PC-9 (cell line): Measurements from ENCODE around the gene MYMK. TPM values are rescaled to one million over a fixed set of nuclear protein-coding genes. Genes with fewer than 3 reads are reported as not detected.

ENCODE experiments used
- BruUV-seq: library from RNA; stranded (reverse); fragments of 400-500 nt; replicated peaks from 2 replicates; lab custom pipeline; 2021; lab: Mats Ljungman, UMichigan
- CTCF ChIA-PET: fragments of 300-600 bp; sonication (Branson Sonifier 250); formaldehyde crosslinking; loops from one replicate; lab custom pipeline; 2022; ENCODE audit warnings: antibody characterized with exemption; lab: Charles Lee
- POLR2A ChIA-PET: fragments of 300-600 bp; sonication (Branson Sonifier 250); formaldehyde crosslinking; loops from one replicate; lab custom pipeline; 2022; ENCODE audit warnings: antibody characterized with exemption; ENCODE audit not compliant: unreplicated experiment; lab: Charles Lee
- DNase-seq, 2 experiments: peaks; one replicate each; pipeline versions ENCODE4 v3.0.0 to v3.0.0-alpha.2; 2015 to 2022; ENCODE audit warnings: mixed read lengths in 1 of 2
- H2AFZ ChIP-seq: fragments of 200-600 bp; sonication (generic); 2 replicates; pipeline ENCODE4 v1.8.1; 2017; ENCODE audit warnings: antibody characterized with exemption
- H3F3A ChIP-seq: fragments of 200-600 bp; sonication (generic); 2 replicates; pipeline ENCODE4 v1.8.1; 2017; ENCODE audit warnings: antibody characterized with exemption, mild to moderate bottlenecking, low read depth; ENCODE audit not compliant: insufficient read depth
- H3K27ac ChIP-seq: fragments of 200-600 bp; sonication (generic); 2 replicates; pipeline ENCODE4 v1.6.1; 2016; ENCODE audit warnings: mixed run types
- H3K27me3 ChIP-seq: fragments of 200-600 bp; sonication (generic); 2 replicates; pipeline ENCODE4 v1.6.1; 2016; ENCODE audit warnings: low read depth, mixed run types; ENCODE audit not compliant: insufficient read depth
- H3K36me3 ChIP-seq: fragments of 200-600 bp; sonication (generic); 2 replicates; pipeline ENCODE4 v1.6.1; 2016; ENCODE audit warnings: low read depth, mixed run types
- H3K4me1 ChIP-seq: fragments of 200-600 bp; sonication (generic); replicated peaks from 2 replicates; pipeline ENCODE4 v1.6.1; 2016; ENCODE audit warnings: mixed run types; ENCODE audit not compliant: insufficient read depth
- H3K4me2 ChIP-seq: fragments of 200-600 bp; sonication (generic); 2 replicates; pipeline ENCODE4 v1.6.1; 2017; ENCODE audit warnings: mixed run types
- H3K4me3 ChIP-seq: fragments of 200-600 bp; sonication (generic); 2 replicates; pipeline ENCODE4 v1.6.1; 2016; ENCODE audit warnings: mixed run types
- H3K79me2 ChIP-seq: fragments of 200-600 bp; sonication (generic); 2 replicates; pipeline ENCODE4 v1.6.1; 2017; ENCODE audit warnings: low read depth, mixed run types
- H3K9me2 ChIP-seq: fragments of 200-600 bp; sonication (generic); 2 replicates; pipeline ENCODE4 v1.8.1; 2017; ENCODE audit warnings: mild to moderate bottlenecking; ENCODE audit not compliant: insufficient read depth
- H3K9me3 ChIP-seq: fragments of 200-600 bp; sonication (generic); 2 replicates; pipeline ENCODE4 v1.8.1; 2016; ENCODE audit warnings: low read depth; ENCODE audit not compliant: insufficient read depth
- H4K20me1 ChIP-seq: fragments of 200-600 bp; sonication (generic); 2 replicates; pipeline ENCODE4 v1.8.1; 2017; ENCODE audit not compliant: insufficient read depth
- CTCF ChIP-seq: fragments of 200-600 bp; sonication (generic); conservative IDR thresholded peaks from 2 replicates; pipeline ENCODE4 v1.6.1; 2017; ENCODE audit warnings: mixed run types, antibody characterized with exemption, mild to moderate bottlenecking, moderate library complexity
- EZH2 ChIP-seq: fragments of 200-600 bp; sonication (generic); IDR thresholded peaks from 2 replicates; pipeline ENCODE4 v1.8.0; 2017; ENCODE audit warnings: antibody characterized with exemption, low read depth
- intact Hi-C: fragments of 100-400 bp; cut with micrococcal nuclease; formaldehyde crosslinking; loops from one replicate; pipeline ENCODE4 v1.10.0; 2022; ENCODE audit not compliant: unreplicated experiment
- total RNA-seq: library from RNA; stranded (reverse); gene quantifications from 2 replicates; pipeline ENCODE4 v1.2.3, GENCODE V29; 2021

Gene MYMK
- total RNA-seq, 1 experiment from 2014 or later = not detected

- CTCF ChIA-PET = no interaction called here
- Histone ChIP-seq H3K79me2 (no peaks in the 10 kb centered on the region), H3K9me3 (no peaks in the 10 kb centered on the region), H2AFZ (no peak overlapping the region), H3K4me2 (no peak overlapping the region), H3K4me1 (no peaks in the 10 kb centered on the region), H3K27ac (no peak overlapping the region), H3K36me3 (no peaks in the 10 kb centered on the region), H3K4me3 (no peak overlapping the region), H3K9me2 (no peaks in the 10 kb centered on the region), H3K27me3 (peaks cover 81% of the 10 kb centered on the region), H3F3A (peaks cover 9% of the 10 kb centered on the region; the same call in 1 of the 2 replicates), H4K20me1 (no peaks in the 10 kb centered on the region; the same call in 1 of the 2 replicates)
- BruUV-seq = no TSS peak
- TF ChIP-seq CTCF = no peak
- POLR2A ChIA-PET = no interaction called here
- intact Hi-C loops = no loop called here
- no peak for DNase-seq
Measured at GRCh38 chr9:133516256-133516960, 8.4 kb downstream of the MYMK start.

- BruUV-seq = no TSS peak
- Histone ChIP-seq H3K4me2 (no peak overlapping the region), H3K36me3 (no peaks in the 10 kb centered on the region), H3K27me3 (peaks cover 75% of the 10 kb centered on the region), H4K20me1 (no peaks in the 10 kb centered on the region; the same call in 1 of the 2 replicates), H3K27ac (no peak overlapping the region), H3K4me1 (no peaks in the 10 kb centered on the region), H2AFZ (no peak overlapping the region), H3K4me3 (no peak overlapping the region), H3K79me2 (no peaks in the 10 kb centered on the region), H3F3A (peaks cover 9% of the 10 kb centered on the region; the same call in 1 of the 2 replicates), H3K9me3 (no peaks in the 10 kb centered on the region), H3K9me2 (no peaks in the 10 kb centered on the region)
- CTCF ChIA-PET = no interaction called here
- POLR2A ChIA-PET = no interaction called here
- TF ChIP-seq CTCF = no peak
- no peak for DNase-seq
- intact Hi-C loops = no loop called here
Measured at GRCh38 chr9:133515615-133516255, 9.0 kb downstream of the MYMK start.

- CTCF ChIA-PET = no interaction called here
- Histone ChIP-seq H3K36me3 (no peaks in the 10 kb centered on the region), H3K4me3 (no peak overlapping the region), H3K27me3 (peaks cover 69% of the 10 kb centered on the region), H2AFZ (no peak overlapping the region), H4K20me1 (no peaks in the 10 kb centered on the region; the same call in 1 of the 2 replicates), H3K9me3 (no peaks in the 10 kb centered on the region), H3K4me1 (no peaks in the 10 kb centered on the region), H3K4me2 (no peak overlapping the region), H3K27ac (no peak overlapping the region), H3F3A (peaks cover 9% of the 10 kb centered on the region; the same call in 1 of the 2 replicates), H3K9me2 (no peaks in the 10 kb centered on the region), H3K79me2 (no peaks in the 10 kb centered on the region)
- no peak for DNase-seq
- TF ChIP-seq EZH2 (no peak), CTCF (no peak)
- intact Hi-C loops = no loop called here
- no TSS peak for BruUV-seq
- POLR2A ChIA-PET = no interaction called here
Measured at GRCh38 chr9:133515240-133515610, 9.5 kb downstream of the MYMK start.
